ENCODE results near the gene WWOX. TPM values are rescaled to one million over a fixed set of nuclear protein-coding genes. Genes with fewer than 3 reads are reported as not detected.

WWOX gene
- total and polyA plus RNA-seq, 2 donors (not counting 1 experiment from before 2014, with no cell fraction given) = 10.5 to 42.3 TPM

DNA sequence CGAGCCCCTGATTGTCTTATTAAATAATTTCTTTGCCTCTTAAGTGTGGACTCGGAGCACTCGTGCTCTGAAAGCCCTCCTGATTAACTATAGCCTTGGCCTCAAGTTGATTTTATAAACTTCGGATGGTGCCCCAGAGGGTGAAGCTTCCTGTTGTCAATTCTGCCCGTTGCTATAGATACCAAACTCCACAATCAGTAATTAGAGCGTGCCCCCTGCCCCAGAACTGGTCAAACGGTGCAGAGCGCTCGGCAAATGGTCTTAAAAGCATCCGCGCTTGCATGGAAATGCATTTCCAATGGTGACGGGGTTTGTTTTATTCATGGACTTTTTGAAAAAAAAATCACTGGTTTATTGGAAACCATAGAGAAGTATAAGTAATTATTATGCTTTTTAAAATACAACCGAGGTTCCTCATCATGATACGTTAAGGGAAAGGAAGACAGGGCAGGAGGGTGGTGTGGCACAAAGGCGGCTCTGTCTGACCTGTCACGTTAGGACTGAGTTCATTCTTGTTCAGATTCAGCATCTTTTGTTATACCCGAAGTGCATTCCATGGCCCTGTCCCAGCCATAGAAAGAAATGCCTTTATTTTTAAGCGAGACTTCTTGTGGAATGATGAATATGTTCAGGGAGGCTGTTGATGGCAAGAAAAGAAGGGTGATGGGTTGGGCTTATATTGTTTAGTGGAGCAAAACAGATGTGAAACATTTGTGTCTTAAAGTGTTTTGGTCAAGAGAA is 1024.7 kb downstream of the WWOX start:
- ChIA-PET POLR2A (no interaction called here), CTCF (no interaction called here)
- Histone ChIP-seq H2AFZ (ENCODE audit: insufficient read depth, low read depth, low read length, poor library complexity, severe bottlenecking) (no peak overlapping the region), H3K9ac (ENCODE audit: low read length) (no peak overlapping the region), H4K20me1 (ENCODE audit: control insufficient read depth, insufficient read depth, low read length, poor library complexity, severe bottlenecking) (no peaks in the 10 kb centered on the region), H3K27ac (ENCODE audit: low read length in 2 of 2) (no peak overlapping the region), H3K4me1 (ENCODE audit: control insufficient read depth in 2 of 2, insufficient read depth in 2 of 2, low read length in 2 of 2) (no peaks in the 10 kb centered on the region), H3K27me3 (replicated peaks in 1 of 4; ENCODE audit: control extremely low read depth in 1 of 4, control insufficient read depth in 3 of 4, insufficient read depth in 4 of 4, low read length in 3 of 4) (no peaks in the 10 kb centered on the region), H3K9me3 (ENCODE audit: control extremely low read depth in 1 of 3, control insufficient read depth in 2 of 3, insufficient read depth in 1 of 3, low read length in 2 of 3) (no peaks in the 10 kb centered on the region), H3K4me2 (replicated peaks; ENCODE audit: low read depth, low read length, poor library complexity, severe bottlenecking) (no peak overlapping the region), H3K36me3 (replicated peaks in 1 of 2; ENCODE audit: control extremely low read depth in 1 of 2, control insufficient read depth in 1 of 2, extremely low read depth in 1 of 2, insufficient read depth in 2 of 2, low read length in 1 of 2) (no peaks in the 10 kb centered on the region), H3K79me2 (ENCODE audit: control insufficient read depth, insufficient read depth, low read length) (no peaks in the 10 kb centered on the region), H3K4me3 (ENCODE audit: control extremely low read depth in 1 of 5, extremely low read depth in 1 of 5, insufficient read depth in 1 of 5, low read depth in 2 of 5, low read length in 4 of 5) (no peak overlapping the region)
- no peaks in the 10 kb centered on the region for H3K9me3 Mint-ChIP-seq (ENCODE audit: insufficient read depth)
- no peak overlapping the region for H3K4me3 Mint-ChIP-seq
- TF ChIP-seq, protein P1, sequence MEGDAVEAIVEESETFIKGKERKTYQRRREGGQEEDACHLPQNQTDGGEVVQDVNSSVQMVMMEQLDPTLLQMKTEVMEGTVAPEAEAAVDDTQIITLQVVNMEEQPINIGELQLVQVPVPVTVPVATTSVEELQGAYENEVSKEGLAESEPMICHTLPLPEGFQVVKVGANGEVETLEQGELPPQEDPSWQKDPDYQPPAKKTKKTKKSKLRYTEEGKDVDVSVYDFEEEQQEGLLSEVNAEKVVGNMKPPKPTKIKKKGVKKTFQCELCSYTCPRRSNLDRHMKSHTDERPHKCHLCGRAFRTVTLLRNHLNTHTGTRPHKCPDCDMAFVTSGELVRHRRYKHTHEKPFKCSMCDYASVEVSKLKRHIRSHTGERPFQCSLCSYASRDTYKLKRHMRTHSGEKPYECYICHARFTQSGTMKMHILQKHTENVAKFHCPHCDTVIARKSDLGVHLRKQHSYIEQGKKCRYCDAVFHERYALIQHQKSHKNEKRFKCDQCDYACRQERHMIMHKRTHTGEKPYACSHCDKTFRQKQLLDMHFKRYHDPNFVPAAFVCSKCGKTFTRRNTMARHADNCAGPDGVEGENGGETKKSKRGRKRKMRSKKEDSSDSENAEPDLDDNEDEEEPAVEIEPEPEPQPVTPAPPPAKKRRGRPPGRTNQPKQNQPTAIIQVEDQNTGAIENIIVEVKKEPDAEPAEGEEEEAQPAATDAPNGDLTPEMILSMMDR (IDR thresholded peaks at IDR 0.05) = no peak
- TF ChIP-seq EZH2 (IDR thresholded peaks at IDR 0.05; ENCODE audit: borderline replicate concordance, insufficient read depth, low read depth, low read length, poor library complexity, severe bottlenecking) = no peak
- intact Hi-C loops (cut with micrococcal nuclease) = no loop called here
- H3K4me1 Mint-ChIP-seq = no peaks in the 10 kb centered on the region
- H3K27ac Mint-ChIP-seq = no peak overlapping the region
- WGBS (ENCODE audit: insufficient coverage) = 96% methylated on average over 12 of the region's 18 CpGs
- peaks cover 4% of the 10 kb centered on the region for H3K27me3 Mint-ChIP-seq
- DNase-seq = no peak
- ATAC-seq (ENCODE audit: low read depth) = no peak

GRCh38 chr16:79127766-79128165 is 1028.3 kb downstream of the WWOX start:
- H3K4me1 ChIP-seq (ENCODE audit: control insufficient read depth in 2 of 2, insufficient read depth in 2 of 2, low read length in 2 of 2) = no peaks in the 10 kb centered on the region
- H3K27me3 ChIP-seq (replicated peaks in 1 of 4; ENCODE audit: control extremely low read depth in 1 of 4, control insufficient read depth in 3 of 4, insufficient read depth in 4 of 4, low read length in 3 of 4) = no peaks in the 10 kb centered on the region
- Mint-ChIP-seq H3K27ac (no peak overlapping the region), H3K27me3 (peaks cover 4% of the 10 kb centered on the region), H3K4me3 (no peak overlapping the region), H3K4me1 (no peaks in the 10 kb centered on the region), H3K9me3 (ENCODE audit: insufficient read depth) (no peaks in the 10 kb centered on the region)
- WGBS (ENCODE audit: insufficient coverage) = 100% methylated on average over 1 of the region's 1 CpG
- DNase-seq (no peak), ATAC-seq (ENCODE audit: low read depth) (no peak)
- intact Hi-C loops (cut with micrococcal nuclease) = no loop called here
- H3K4me3 ChIP-seq (ENCODE audit: control extremely low read depth in 1 of 5, extremely low read depth in 1 of 5, insufficient read depth in 1 of 5, low read depth in 2 of 5, low read length in 4 of 5) = no peak overlapping the region
- TF ChIP-seq, protein P1 (IDR thresholded peaks at IDR 0.05) = no peak
- TF ChIP-seq EZH2 (IDR thresholded peaks at IDR 0.05; ENCODE audit: borderline replicate concordance, insufficient read depth, low read depth, low read length, poor library complexity, severe bottlenecking) = no peak
- H3K9me3 ChIP-seq (ENCODE audit: control extremely low read depth in 1 of 3, control insufficient read depth in 2 of 3, insufficient read depth in 1 of 3, low read length in 2 of 3) = no peaks in the 10 kb centered on the region
- no peaks in the 10 kb centered on the region for H3K79me2 ChIP-seq (ENCODE audit: control insufficient read depth, insufficient read depth, low read length)
- no peak overlapping the region for H3K27ac ChIP-seq (ENCODE audit: low read length in 2 of 2)
- POLR2A ChIA-PET = no interaction called here
- no peak overlapping the region for H3K9ac ChIP-seq (ENCODE audit: low read length)
- no peak overlapping the region for H2AFZ ChIP-seq (ENCODE audit: insufficient read depth, low read depth, low read length, poor library complexity, severe bottlenecking)
- no peaks in the 10 kb centered on the region for H4K20me1 ChIP-seq (ENCODE audit: control insufficient read depth, insufficient read depth, low read length, poor library complexity, severe bottlenecking)
- H3K36me3 ChIP-seq (replicated peaks in 1 of 2; ENCODE audit: control extremely low read depth in 1 of 2, control insufficient read depth in 1 of 2, extremely low read depth in 1 of 2, insufficient read depth in 2 of 2, low read length in 1 of 2) = no peaks in the 10 kb centered on the region
- CTCF ChIA-PET = interaction anchor here (0.7 kb wide), 1 partner anchor 9 kb away, joined by 3 read pairs; no protein-coding TSS in a partner anchor
- no peak overlapping the region for H3K4me2 ChIP-seq (replicated peaks; ENCODE audit: low read depth, low read length, poor library complexity, severe bottlenecking)
